HG03378 (cell line): Measurements from ENCODE around the gene KLHL24.
"Not testable (repeated sequence)": the region's sequence is repeated elsewhere in the genome, so short reads cannot be mapped to it uniquely, and the experiment has no call there.

Experiments
- ATAC-seq: cut with Tn5 transposase; IDR thresholded peaks from one replicate; pipeline ENCODE4 v1.9.1; 2021; ENCODE audit warnings: mild to moderate bottlenecking, moderate library complexity; ENCODE audit not compliant: unreplicated experiment

KLHL24 gene

GRCh38 chr3:183634707-183635106, 716 bp upstream of the KLHL24 start:
- no peak for ATAC-seq

- ATAC-seq = no peak
These were observed 354 bp upstream of the KLHL24 start for GRCh38 chr3:183635107-183635430.

- ATAC-seq = peak; percentile 86
These were observed 1.0 kb downstream of the KLHL24 start for GRCh38 chr3:183636221-183637105.

GRCh38 chr3:183637106-183637486, 1.7 kb downstream of the KLHL24 start:
- ATAC-seq = no peak

- ATAC-seq = not testable (repeated sequence)
These were observed 2.2 kb downstream of the KLHL24 start for GRCh38 chr3:183637633-183638032.

- ATAC-seq = no peak
These were observed 2.9 kb downstream of the KLHL24 start for GRCh38 chr3:183638101-183638852.

GRCh38 chr3:183640635-183641034, 5.2 kb downstream of the KLHL24 start:
- not testable (repeated sequence) for ATAC-seq

GRCh38 chr3:183641882-183642281, 6.5 kb downstream of the KLHL24 start:
- ATAC-seq = no peak

- ATAC-seq = no peak
These were observed 8.8 kb downstream of the KLHL24 start for GRCh38 chr3:183644244-183644643.

- no peak for ATAC-seq
These were observed 9.8 kb downstream of the KLHL24 start for GRCh38 chr3:183645254-183645653.

- no peak for ATAC-seq
These were observed 15.1 kb downstream of the KLHL24 start for GRCh38 chr3:183650554-183650953.

GRCh38 chr3:183653209-183654064, 18.0 kb downstream of the KLHL24 start:
- ATAC-seq = no peak

GRCh38 chr3:183654727-183655126, 19.3 kb downstream of the KLHL24 start:
- ATAC-seq = no peak

- ATAC-seq = no peak
These were observed 26.7 kb downstream of the KLHL24 start for GRCh38 chr3:183662099-183662498.

GRCh38 chr3:183664913-183665381, 29.5 kb downstream of the KLHL24 start:
- ATAC-seq = no peak

- ATAC-seq = no peak
These were observed 44.6 kb downstream of the KLHL24 start for GRCh38 chr3:183680061-183680460.

GRCh38 chr3:183687705-183688104, 52.3 kb downstream of the KLHL24 start:
- ATAC-seq = no peak

GRCh38 chr3:183688874-183689273, 53.5 kb downstream of the KLHL24 start:
- ATAC-seq = no peak

- ATAC-seq = not testable (repeated sequence)
These were observed 54.2 kb downstream of the KLHL24 start for GRCh38 chr3:183689621-183690020.

GRCh38 chr3:183690402-183690995, 55.1 kb downstream of the KLHL24 start:
- no peak for ATAC-seq

GRCh38 chr3:183692436-183692835, 57.0 kb downstream of the KLHL24 start:
- no peak for ATAC-seq
